22Rv1 (cell line): ENCODE measurements around the gene GSPT1.
"Not testable (repeated sequence)": the region's sequence is repeated elsewhere in the genome, so short reads cannot be mapped to it uniquely, and the experiment has no call there.

Experiments used
- H3K27ac ChIP-seq: fragments of 450-650 bp; 2 replicates; pipeline ENCODE4 v1.5.1; 2017
- CTCF ChIP-seq: fragments of 450-650 bp; IDR thresholded peaks from 2 replicates; pipeline ENCODE4 v1.5.1; 2017; ENCODE audit warnings: mild to moderate bottlenecking
- ZFX ChIP-seq: fragments of 450-650 bp; IDR thresholded peaks from 2 replicates; pipeline ENCODE4 v1.6.1; 2017; ENCODE audit warnings: antibody characterized with exemption, borderline replicate concordance

The GSPT1 gene

GRCh38 chr16:11824362-11824761 lies 91.4 kb downstream of the GSPT1 start:
- no peak overlapping the region for H3K27ac ChIP-seq

DNA sequence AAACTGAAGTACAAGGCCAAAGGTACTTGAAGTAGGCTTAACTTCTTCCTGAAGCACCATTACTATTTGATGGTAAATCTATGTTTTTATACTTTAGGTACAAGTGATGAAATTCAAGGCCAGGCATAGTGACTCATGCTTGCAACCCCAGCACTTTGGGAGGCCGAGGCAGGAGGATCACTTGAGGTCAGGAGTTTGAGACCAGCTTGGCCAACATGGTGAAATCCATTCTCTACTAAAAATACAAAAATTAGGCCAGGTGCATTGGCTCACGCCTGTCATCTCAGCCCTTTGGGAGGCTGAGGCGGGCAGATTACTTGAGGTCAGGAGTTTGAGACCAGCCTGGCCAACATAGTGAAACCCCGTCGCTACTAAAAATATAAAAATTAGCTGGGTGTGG lies 92.1 kb downstream of the GSPT1 start:
- not testable (repeated sequence) for H3K27ac ChIP-seq

More at GRCh38 chr16:11824362-11824761, 91.4 kb downstream of the GSPT1 start:
- TF ChIP-seq CTCF (no peak), ZFX (no peak)

DNA sequence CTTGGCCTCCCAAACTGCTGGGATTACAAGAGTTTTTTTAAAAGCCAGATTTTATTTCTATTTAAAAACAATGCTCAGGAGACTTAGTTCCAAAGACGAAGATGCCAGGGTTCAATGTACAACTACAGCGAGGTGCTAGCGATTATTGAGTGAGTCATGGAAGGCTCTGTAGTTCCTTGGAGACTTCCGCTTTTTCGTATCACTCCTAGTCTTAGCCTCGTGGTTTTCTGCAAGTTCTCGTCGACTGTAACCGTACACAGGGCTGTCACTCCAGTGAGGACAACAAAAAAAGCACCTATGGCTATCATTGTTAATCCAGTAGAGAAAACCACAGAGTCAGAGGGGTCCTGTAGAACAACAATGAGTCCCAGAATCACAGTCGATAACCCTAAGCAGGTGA lies 96.0 kb downstream of the GSPT1 start:
- H3K27ac ChIP-seq, result no peak overlapping the region
- TF ChIP-seq CTCF (no peak), ZFX (no peak)

DNA sequence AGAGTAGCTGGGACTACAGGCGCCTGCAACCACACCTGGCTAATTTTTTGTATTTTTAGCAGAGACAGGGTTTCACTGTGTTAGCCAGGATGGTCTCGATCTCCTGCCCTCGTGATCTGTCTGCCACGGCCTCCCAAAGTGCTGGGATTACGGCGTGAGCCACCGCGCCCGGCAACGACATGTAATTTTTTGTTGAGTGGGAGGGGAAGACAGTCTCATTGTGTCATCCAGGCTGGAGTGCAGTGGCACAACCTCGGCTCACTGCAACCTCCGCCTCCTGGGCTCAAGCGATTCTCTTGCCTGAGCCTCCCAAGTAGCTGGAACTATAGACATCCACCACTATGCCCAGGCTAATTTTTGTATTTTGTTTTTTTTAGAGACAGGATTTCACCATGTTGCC lies 96.8 kb downstream of the GSPT1 start:
- H3K27ac ChIP-seq, result not testable (repeated sequence)
